Urothelium cell line (cell line): ENCODE measurements around the gene UGT1A3.
"Not testable (repeated sequence)": the region's sequence is repeated elsewhere in the genome, so short reads cannot be mapped to it uniquely, and the experiment has no call there.

Source experiments
- DNase-seq: peaks from one replicate; pipeline ENCODE4 v3.0.0; 2011; ENCODE audit warnings: low spot score, mixed read lengths
- FAIRE-seq: peaks from 2 replicates; lab custom pipeline; 2011; peaks lifted over from hg19 to GRCh38; lab: Jason Lieb, UNC

The UGT1A3 gene

DNA sequence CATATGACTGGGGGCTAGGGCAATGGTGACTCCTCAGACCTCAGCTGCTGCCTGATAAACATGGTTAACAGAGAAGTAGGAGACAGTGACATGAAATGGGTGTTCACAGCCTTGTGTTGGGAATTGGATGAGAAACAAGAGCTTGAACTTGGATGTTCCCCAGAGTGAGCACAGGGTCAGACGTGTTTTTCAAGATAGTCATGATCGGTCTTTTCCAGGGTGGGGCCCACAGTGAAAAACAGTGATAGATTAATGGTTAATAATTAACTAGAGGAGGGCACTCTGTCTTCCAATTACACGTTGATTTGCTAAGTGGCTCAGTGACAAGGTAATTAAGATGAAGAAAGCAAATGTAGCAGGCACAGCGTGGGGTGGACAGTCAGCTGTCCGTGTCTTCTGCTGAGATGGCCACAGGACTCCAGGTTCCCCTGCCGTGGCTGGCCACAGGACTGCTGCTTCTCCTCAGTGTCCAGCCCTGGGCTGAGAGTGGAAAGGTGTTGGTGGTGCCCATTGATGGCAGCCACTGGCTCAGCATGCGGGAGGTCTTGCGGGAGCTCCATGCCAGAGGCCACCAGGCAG is at the start of gene UGT1A3:
Gene UGT1A3 (plus strand): TSS at position 320 of the 579 bp plus-strand sequence. CDS start 85 bp downstream, at position 405.
- FAIRE-seq: no peak
- no peak for DNase-seq

DNA sequence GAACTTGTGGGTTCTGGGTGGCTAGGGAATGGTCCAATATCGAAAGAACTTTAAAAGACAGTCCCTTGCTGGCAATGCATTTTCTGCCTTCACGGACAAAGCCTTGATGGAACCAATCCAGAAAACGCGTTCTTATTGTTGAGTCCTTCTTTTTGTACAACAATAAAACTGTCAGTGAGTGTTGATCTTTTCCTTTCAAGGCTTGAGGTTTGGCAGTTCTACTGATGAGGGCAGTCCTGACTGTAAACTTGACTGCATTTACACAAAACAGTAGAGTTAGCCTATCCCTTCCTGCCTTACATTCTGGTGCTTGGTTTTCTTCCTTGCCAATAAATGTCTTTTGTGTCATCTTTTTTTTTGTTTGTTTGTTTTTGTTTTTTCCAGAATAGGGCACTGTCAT is 49.6 kb upstream of the UGT1A3 start:
- no peak for FAIRE-seq
- DNase-seq: no peak

DNA sequence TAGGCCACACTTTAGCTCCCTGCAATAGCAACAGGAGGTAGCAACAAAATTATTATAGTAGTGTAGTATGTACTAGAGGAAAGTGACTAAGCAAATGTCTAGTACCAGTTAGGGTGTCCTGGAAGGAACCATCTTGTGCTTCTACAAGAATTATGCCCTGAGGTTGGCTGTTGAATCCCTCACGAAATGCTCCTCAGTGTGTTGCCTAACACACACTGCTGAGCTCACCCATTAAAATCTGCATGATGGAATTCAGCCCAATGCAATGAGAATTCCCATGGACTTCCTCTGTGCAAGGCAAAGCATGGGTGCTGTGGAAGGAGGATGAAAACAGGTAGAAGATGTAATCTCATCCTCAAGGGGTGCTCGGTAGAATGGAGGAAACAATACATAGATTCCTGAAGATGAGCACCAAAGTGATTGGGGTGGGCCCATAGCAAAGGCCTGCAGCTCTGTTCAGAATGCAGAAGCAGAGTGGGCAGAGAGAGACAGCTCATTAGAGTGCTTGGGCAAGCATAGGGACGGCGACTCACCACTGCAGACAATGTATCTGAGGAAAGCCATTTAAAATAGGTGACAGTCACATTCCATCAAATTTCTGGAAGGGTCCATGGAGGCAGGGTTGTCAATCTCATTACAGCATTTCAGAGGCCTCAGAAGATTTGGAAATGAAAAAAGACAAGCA is 48.3 kb upstream of the UGT1A3 start:
- DNase-seq (no peak), FAIRE-seq (no peak)

DNA sequence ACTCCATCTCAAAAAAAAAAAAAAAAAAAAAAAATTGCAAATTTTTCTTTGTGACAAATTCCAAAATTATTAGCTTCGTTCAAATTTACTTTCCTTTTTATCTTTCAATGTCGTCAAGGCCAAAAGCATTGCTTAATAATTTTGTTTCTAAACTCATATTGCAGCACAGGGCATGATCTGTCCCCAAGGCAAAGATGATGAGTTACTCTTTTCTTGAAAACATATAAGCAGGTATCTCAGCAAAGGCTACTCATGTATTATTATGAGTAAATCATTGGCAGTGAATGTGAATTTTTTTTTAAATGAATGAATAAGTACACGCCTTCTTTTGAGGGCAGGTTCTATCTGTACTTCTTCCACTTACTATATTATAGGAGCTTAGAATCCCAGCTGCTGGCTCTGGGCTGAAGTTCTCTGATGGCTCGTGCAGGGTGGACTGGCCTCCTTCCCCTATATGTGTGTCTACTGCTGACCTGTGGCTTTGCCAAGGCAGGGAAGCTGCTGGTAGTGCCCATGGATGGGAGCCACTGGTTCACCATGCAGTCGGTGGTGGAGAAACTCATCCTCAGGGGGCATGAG is 47.2 kb upstream of the UGT1A3 start, which contains the start of gene UGT1A7:
Gene UGT1A7 (plus strand): TSS at position 381 of the 579 bp plus-strand sequence. CDS start 37 bp downstream, at position 418.
- no peak for FAIRE-seq
- no peak for DNase-seq

DNA sequence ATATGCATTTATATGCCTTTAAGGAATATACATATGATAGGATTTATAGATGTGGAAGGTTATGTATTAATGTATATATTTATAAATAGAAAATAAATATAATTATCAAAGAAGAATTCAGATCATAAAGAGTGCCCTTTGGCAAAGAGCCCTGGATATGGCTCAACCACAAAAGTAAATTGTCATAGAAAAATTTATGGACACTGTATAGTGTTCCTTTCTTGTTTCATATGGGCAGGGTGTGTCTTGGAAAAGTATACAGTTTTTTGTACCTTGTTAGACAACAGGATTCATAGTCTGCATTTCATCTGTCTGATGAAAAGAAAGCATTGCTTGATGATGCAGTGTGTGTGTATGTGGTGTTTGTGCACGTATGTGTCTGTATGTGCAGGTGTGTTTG is 44.2 kb upstream of the UGT1A3 start:
- DNase-seq (no peak), FAIRE-seq (no peak)

DNA sequence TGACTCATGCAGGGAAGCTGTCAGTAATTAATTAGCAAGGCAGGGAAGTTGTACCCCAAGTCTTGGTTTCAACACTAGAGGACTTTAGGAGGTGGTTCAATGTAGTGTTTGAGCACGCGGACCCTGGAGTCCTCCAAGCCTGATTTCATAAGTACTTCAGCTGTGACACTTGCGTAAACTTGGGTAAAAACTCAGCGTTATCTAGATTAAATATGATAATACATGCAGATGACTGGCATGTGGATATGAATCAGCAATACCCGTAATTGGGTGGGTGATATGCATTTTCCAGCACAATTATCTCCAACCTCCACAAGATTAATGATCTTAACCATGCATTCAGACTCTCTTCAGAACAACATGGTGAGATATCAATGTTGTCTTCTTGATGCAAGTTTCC is 41.9 kb upstream of the UGT1A3 start:
- no peak for FAIRE-seq
- DNase-seq: no peak

DNA sequence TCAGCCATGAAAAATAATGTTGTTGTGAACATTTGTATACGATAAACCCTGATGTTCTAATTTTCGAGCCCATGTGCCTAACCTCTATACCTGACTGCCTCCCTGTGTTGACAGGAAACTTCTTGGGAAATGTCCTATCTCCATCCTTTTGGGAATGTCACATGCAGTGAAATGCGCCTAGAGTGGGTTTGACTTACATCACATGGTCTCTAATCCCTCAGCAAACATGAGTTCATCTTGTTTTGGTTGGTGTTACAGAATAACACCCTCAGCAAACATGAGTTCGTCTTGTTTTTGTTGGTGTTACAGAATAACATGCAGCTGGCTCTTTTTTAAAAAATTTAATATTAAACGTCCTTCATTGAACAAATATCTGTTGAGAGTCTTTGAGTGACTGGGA is 40.5 kb upstream of the UGT1A3 start:
- DNase-seq: no peak
- FAIRE-seq: no peak

DNA sequence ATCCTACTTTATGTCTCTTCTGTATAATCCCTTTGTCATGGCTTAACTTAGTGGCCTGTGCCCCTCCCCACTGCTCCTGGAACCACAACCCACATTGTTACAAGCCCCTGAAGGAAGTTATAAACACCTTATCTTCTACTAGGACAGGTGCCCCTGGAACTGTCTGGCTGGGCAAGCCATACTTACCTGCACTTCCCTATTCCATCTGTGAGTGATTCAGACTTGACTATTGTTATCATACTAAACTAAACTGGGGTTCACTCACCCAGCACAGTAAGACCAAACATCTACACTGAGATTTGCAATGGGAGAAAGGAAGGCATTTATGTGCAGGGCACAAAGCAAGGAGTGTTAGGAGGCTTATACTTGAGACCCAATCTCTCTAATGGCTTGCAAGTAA is 39.8 kb upstream of the UGT1A3 start:
- no peak for FAIRE-seq

DNA sequence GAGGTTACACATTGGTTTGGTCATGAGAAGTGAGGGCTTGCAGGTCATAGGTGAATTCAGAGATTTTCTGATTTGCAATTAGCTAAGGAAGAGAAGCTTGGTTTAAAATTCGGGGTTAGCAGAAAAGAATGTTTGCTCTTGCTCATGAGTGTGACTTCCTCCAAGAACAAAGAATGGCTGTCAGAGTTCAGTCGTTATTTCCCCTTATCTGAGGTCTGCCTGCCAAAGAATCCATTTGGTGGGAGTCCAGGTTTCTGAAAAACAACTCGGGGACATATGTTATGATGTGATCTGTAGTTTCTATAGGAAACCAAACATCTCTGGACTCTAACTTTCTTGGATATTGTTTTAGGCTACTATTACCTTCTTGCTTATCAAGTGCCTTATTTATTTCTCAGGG is 39.3 kb upstream of the UGT1A3 start:
- FAIRE-seq (no peak), DNase-seq (no peak)

More for the DNA sequence above, 39.8 kb upstream of the UGT1A3 start:
- no peak for DNase-seq

DNA sequence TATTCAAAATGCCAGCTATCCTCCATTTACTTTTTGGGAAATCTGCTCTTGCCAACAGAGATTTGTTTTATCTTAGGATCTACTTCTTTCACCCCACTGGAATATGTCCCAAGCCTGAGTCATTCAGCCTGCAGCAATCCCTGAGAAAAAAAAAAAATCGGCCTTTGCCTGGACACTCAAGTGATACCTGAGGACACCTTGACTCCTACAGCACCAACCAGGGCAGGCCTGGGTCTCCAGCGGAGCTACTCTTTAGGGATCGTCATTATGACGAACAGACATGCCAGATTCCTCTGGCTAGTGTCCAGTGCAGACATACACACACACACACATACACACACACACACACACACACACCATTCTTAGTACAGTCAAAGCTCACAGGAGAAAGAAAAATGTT is 38.4 kb upstream of the UGT1A3 start:
- DNase-seq (no peak), FAIRE-seq (no peak)

DNA sequence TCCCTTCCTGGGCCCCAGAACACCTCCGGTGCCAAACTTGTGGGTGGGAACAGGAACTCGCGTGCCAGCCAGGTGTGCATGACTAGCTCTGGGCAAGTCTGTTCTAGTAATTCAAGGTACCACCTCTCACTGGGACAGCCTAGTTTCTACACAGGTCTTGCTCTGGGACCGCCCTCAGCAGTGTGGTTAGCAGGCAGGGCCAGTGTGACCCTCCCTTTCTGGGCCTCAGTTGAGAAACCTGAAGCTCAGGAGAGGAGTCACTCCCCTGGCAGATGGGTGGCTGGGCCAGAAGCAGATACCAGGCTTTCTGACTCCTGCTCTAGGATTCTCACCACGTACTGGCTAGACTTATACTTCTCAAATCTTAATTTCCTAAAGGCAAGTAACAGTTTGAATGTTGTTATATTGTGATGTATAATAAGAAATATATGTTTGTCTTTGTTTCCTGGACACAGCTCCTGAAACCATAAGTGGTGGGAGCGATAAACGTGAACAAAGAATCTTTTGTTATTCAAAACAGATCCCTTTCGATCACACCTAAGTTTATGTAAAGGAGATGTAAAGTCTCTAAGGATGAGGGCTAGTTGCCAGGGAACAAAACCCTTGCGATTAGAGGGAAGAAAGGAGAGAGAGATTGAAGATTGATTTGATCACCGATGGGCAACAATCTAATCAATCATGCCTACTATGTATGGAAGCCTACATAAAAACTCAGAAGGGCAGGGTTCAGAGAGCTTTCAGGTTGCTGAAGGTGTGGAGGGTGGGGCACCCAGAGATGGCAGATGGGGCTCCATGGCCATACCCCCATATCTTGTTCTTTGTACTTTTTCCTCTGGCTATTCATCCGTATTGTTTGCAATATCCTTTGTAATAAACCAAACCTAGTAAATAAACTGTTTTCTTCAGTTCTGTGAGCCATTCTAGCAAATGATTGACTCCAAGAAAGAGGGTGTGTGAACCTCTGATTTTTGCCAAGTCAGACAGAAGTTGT is 37.1 kb upstream of the UGT1A3 start:
- no peak for DNase-seq
- FAIRE-seq: no peak

DNA sequence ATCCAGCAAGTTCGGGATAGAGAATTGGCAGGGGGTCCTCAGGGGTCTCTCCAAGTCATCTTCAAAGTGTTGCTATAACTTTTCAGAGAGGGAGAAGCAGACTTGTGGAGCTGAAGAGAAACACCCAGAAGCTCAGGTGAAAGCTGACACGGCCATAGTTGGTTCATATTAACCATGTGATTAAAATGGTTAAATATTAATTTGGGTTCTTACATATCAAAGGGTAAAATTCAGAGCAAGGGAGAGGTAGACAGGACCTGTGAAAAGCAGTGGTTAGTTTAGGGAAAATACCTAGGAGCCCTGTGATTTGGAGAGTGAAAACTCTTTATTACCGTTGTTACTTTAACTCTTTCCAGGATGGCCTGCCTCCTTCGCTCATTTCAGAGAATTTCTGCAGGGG is 36.2 kb upstream of the UGT1A3 start, which contains the start of gene UGT1A6:
Gene UGT1A6 (plus strand): TSS at position 243 of the 400 bp plus-strand sequence. CDS start 115 bp downstream, at position 358.
- no peak for FAIRE-seq

DNA sequence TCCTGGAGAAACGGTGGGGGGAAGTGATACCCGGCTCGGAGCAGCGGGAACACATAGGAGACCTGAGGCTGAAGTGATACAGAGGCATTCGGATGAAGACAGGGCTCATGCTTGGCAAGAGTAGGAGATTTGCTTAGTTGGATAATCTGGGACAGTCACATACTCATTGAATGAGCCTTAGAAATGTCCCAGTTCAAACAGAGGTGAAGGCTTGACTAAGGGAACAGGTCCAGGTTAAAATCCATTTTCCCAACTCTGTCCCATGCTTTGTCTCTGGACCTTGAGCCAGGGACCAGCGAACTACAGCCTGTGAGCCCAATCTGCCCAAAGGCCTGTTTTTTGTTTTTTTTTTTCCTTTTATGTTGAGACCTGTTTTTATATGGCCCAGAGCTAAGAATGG is 34.9 kb upstream of the UGT1A3 start:
- no peak for FAIRE-seq
- no peak for DNase-seq

More for the DNA sequence above, 36.2 kb upstream of the UGT1A3 start, which contains the start of gene UGT1A6:
- DNase-seq: no peak

DNA sequence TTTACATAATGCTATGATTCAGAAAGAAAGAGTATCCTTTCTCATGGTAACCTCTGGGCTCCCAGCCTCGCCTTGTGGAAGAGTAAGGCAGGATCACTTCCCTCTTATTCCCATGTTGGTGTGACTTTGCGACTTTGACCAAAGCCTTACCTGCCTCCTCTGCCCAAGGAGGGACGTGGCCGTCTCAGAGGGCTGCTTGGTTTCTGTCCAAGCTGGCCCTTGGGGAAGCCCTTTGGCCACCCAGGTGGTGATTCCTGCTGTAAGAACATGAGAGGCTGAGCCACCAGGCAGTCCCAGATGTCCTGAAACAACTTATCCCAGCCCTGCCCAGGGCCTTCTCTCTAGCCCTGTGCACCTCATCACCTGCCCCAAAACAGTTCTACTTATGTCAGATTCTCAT is 30.1 kb upstream of the UGT1A3 start:
- FAIRE-seq: no peak
- DNase-seq: no peak

DNA sequence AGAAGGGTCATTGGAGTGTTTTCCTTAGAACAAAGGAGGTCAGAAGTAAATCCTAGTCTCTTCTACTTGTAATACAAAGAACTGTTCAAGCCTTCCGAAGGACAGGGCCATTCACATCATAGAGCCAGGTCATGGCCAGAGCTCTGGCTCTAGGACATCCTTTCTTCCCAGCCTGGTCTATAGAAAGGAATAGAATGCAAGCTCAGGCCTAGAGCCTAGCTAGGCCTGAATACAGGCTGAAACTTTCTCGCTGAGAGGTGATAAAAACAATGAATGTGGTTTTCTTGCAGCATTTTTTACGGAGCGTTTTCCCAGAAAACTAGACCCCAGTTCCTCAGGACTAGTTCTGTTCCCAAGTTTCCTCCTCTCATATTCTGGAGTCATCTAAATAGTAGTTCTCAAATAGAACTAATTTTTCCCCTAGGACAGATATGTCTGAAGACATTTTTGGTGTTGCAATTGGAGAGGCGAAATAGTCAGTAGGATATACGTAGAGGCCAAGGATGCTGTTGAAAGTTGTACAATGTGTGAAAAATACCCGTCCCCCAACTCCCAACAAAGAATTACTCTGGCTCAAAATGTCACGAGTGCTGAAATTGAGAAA is 29.3 kb upstream of the UGT1A3 start:
- DNase-seq (no peak), FAIRE-seq (no peak)

DNA sequence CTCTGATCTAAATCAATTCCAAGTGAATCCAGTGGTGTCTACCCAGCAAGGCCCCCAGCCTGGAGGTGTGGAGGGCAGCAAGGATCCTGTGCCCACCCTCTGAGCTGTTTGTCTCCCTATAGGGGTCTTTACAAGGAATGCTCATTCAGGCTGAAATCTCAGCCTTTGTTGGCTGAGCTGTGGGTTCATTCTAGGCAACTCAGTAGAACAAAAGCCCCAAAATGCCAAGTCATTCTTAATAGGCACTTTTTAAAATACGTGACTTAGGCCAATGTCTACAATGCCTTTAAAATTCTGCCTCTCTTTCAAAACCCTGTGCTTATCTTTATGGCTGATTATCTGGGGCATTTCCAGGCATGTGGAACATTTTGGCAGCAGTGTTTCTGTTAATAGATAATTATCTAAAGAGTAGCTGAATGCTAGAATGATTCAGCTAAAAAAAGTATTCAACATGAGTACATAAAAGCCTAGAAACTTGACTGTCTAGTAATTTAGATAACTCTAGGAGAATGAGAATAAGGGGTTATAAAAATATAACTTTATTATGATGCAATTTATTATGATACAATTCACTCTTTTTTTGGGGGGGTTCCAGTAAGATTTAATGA is 28.7 kb upstream of the UGT1A3 start:
- FAIRE-seq: no peak

DNA sequence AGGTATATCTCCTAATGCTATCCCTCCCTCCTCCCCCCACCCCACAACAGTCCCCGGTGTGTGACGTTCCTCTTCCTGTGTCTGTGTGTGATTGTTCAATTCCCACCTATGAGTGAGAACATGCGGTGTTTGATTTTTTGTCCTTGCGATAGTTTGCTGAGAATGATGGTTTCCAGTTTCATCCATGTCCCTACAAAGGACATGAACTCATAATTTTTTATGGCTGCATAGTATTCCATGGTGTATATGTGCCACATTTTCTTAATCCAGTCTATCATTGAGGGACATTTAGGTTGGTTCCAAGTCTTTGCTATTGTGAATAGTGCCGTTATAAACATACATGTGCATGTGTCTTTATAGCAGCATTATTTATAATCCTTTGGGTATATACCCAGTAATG is 28.0 kb upstream of the UGT1A3 start:
- FAIRE-seq, DNase-seq: not testable (repeated sequence)

More for the DNA sequence above, 28.7 kb upstream of the UGT1A3 start:
- DNase-seq: no peak

DNA sequence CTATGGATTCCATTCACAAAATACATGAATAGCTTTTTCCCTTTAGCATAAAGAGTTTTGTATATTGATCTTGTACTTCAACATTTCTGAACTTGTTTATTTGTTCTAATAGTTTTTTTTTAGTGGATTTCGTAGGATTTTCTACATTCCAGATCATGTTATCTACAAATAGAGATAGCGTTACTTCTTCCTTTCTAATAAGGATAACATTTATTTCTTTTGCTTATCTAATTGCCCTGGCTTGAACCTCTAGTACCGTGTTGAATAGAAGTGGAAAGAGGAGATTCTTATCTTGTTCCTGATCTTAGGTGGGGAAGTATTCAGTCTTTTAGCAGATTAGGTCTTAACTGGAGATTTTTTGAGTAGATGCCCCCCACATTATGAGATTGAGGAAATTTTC is 26.6 kb upstream of the UGT1A3 start:
- no peak for FAIRE-seq

DNA sequence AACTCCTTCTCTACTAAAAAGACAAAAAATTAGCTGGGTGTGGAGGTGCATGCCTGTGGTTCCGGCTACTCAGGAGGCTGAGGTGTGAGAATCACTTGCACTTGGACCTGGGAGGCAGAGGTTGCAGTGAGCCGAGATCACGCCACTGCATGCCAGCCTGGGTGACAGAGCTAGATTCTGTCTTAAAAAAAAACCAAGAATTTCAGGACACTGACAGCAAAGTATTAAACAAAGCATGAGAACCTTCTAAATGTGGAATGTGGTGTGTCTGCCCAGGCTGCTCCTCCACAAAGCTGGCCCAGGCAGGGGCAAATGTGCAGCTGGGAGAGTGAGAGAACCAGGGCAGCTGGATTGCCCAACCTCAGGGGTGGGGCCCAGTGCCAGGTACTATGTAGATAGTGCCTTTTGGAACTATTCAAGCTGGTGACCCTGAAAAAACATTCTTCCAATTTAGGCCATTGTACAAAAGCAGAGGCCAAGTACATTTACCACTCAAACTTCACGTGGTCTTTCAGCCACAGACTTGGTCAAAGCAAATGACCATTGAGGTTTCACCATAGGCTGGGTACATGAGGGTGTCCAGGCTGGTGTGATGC is 22.8 kb upstream of the UGT1A3 start:
- no peak for DNase-seq
- no peak for FAIRE-seq

More for the DNA sequence above, 26.6 kb upstream of the UGT1A3 start:
- no peak for DNase-seq

DNA sequence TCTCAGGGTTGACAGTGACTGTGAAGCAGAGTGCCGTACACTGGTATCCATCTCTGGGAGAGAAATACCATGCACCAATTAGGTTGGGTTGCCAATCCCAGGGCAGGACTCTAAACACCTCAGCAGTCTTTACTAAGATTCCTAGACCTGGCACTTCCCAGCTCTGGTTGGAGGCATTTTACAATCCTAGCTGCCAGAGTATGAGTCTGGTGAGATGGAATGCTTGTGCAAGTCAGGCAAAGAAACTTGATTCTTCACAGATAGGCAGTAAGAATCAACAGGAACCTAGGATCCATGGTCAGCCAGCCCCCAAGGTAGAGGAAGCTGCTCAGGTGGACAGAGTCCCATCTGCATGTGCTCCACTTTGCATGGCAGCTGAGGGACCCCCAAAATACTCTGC is 22.1 kb upstream of the UGT1A3 start:
- FAIRE-seq (no peak), DNase-seq (no peak)
